HepG2 (cell line): ENCODE data around the gene MRPS5.

ENCODE experiments used
- CTCF ChIP-seq: sonication (generic); formaldehyde crosslinking; IDR thresholded peaks from 2 replicates; pipeline ENCODE4 v1.5.0; 2020; ENCODE audit warnings: mild to moderate bottlenecking, missing genetic modification reagents, moderate library complexity
- HNF1A ChIP-seq, 2 experiments: sonication (generic) in 1 of 2; formaldehyde crosslinking in 1 of 2; IDR thresholded peaks; 2 replicates each; pipeline versions ENCODE4 v1.4.0 to v1.6.1; 2016 to 2020; ENCODE audit warnings: borderline replicate concordance in 1 of 2, low read depth in 1 of 2, mild to moderate bottlenecking in 1 of 2, missing genetic modification reagents in 1 of 2
- MZF1 ChIP-seq: sonication (generic); formaldehyde crosslinking; IDR thresholded peaks from 2 replicates; pipeline ENCODE4 v1.8.1; 2023; ENCODE audit warnings: mild to moderate bottlenecking, missing genetic modification reagents, borderline replicate concordance
- NFE2L1 ChIP-seq: sonication (generic); formaldehyde crosslinking; IDR thresholded peaks from 2 replicates; pipeline ENCODE4 v1.4.0; 2020; ENCODE audit warnings: missing genetic modification reagents, mild to moderate bottlenecking, borderline replicate concordance
- SMARCC2 ChIP-seq: fragments of 450-650 bp; IDR thresholded peaks from 2 replicates; pipeline ENCODE4 v1.6.1; 2017; ENCODE audit warnings: antibody characterized with exemption, mild to moderate bottlenecking
- ZC3H4 ChIP-seq: sonication (generic); formaldehyde crosslinking; IDR thresholded peaks from 2 replicates; pipeline ENCODE4 v1.4.0; 2020; ENCODE audit warnings: missing genetic modification reagents, borderline replicate concordance
- ZNF749 ChIP-seq: sonication (generic); formaldehyde crosslinking; IDR thresholded peaks from 2 replicates; pipeline ENCODE4 v1.8.0; 2022; ENCODE audit warnings: mild to moderate bottlenecking, missing genetic modification reagents, moderate library complexity, borderline replicate concordance

GRCh38 chr2:95074663-95075439 lies 46.8 kb downstream of the MRPS5 start:
- TF ChIP-seq MZF1 (CRISPR knock-in tag): no peak
- no peak for TF ChIP-seq ZC3H4 (CRISPR knock-in tag)
- TF ChIP-seq SMARCC2: no peak
- TF ChIP-seq CTCF (CRISPR knock-in tag): no peak
- no peak for TF ChIP-seq ZNF749 (CRISPR knock-in tag)
- TF ChIP-seq NFE2L1: no peak
- TF ChIP-seq HNF1A (IDR thresholded peaks at IDR 0.05; ENCODE audit: low read depth): no peak
- no peak for TF ChIP-seq HNF1A (CRISPR knock-in tag; IDR thresholded peaks at IDR 0.05; ENCODE audit: borderline replicate concordance)
